Caco-2 (cell line): ENCODE data around the gene STAT3. TPM values are rescaled to one million over a fixed set of nuclear protein-coding genes. Genes with fewer than 3 reads are reported as not detected.

ENCODE experiments used
- BruUV-seq: library from RNA; stranded (reverse); fragments of 400-500 nt; replicated peaks from 2 replicates; lab custom pipeline; 2021; lab: Mats Ljungman, UMichigan
- CTCF ChIA-PET: fragments of 300-600 bp; sonication (Branson Sonifier 250); formaldehyde crosslinking; loops from one replicate; lab custom pipeline; 2022; ENCODE audit warnings: antibody characterized with exemption; lab: Charles Lee
- POLR2A ChIA-PET: fragments of 300-600 bp; sonication (Branson Sonifier 250); formaldehyde crosslinking; loops from one replicate; lab custom pipeline; 2022; ENCODE audit warnings: antibody characterized with exemption; lab: Charles Lee
- DNase-seq, 2 experiments: peaks; one replicate each; pipeline versions ENCODE4 v3.0.0 to v3.0.0-alpha.2; 2020 to 2022
- H3K27me3 ChIP-seq: replicated peaks from 2 replicates; pipeline ENCODE4 v1.6.0; 2011; ENCODE audit warnings: low read length; ENCODE audit not compliant: control insufficient read depth, insufficient read depth
- H3K36me3 ChIP-seq: 2 replicates; pipeline ENCODE4 v1.5.1; 2011; ENCODE audit warnings: low read length; ENCODE audit not compliant: control insufficient read depth, insufficient read depth
- H3K4me1 ChIP-seq: fragments of 250-450 bp; sonication (Bioruptor Pico); 2 replicates; pipeline ENCODE4 v1.5.1; 2020; ENCODE audit warnings: mild to moderate bottlenecking
- H3K4me3 ChIP-seq: 2 replicates; pipeline ENCODE4 v1.5.1; 2011; ENCODE audit warnings: low read depth, mild to moderate bottlenecking, control low read depth, low read length
- H3K9me3 ChIP-seq: fragments of 250-450 bp; sonication (Bioruptor Pico); 2 replicates; pipeline ENCODE4 v1.5.1; 2020; ENCODE audit warnings: mild to moderate bottlenecking, moderate library complexity
- H3K27ac Mint-ChIP-seq: one replicate; pipeline ENCODE4 v1.8.0; 2022; ENCODE audit warnings: mixed read lengths; ENCODE audit not compliant: unreplicated experiment
- H3K27me3 Mint-ChIP-seq: one replicate; pipeline ENCODE4 v1.8.0; 2022; ENCODE audit warnings: mixed read lengths; ENCODE audit not compliant: insufficient read depth, unreplicated experiment
- H3K36me3 Mint-ChIP-seq: one replicate; pipeline ENCODE4 v1.8.0; 2022; ENCODE audit warnings: mild to moderate bottlenecking, mixed read lengths; ENCODE audit not compliant: insufficient read depth, unreplicated experiment
- H3K4me1 Mint-ChIP-seq: one replicate; pipeline ENCODE4 v1.8.0; 2022; ENCODE audit warnings: low read depth, mixed read lengths; ENCODE audit not compliant: unreplicated experiment
- H3K4me3 Mint-ChIP-seq: one replicate; pipeline ENCODE4 v1.8.0; 2022; ENCODE audit warnings: mild to moderate bottlenecking, moderate library complexity, mixed read lengths; ENCODE audit not compliant: unreplicated experiment
- H3K9me3 Mint-ChIP-seq: one replicate; pipeline ENCODE4 v1.8.0; 2022; ENCODE audit warnings: mixed read lengths; ENCODE audit not compliant: unreplicated experiment
- intact Hi-C: fragments of 100-400 bp; cut with micrococcal nuclease; formaldehyde crosslinking; loops from one replicate; pipeline ENCODE4 v1.10.0; 2022; ENCODE audit not compliant: unreplicated experiment
- total RNA-seq: library from RNA; stranded (reverse); gene quantifications from 2 replicates; pipeline ENCODE4 v1.2.3, GENCODE V29; 2022
- TF ChIP-seq, protein P1 (sequence below), 2 experiments: fragments of 200-600 bp in 1 of 2; IDR thresholded peaks; 1 replicate in 1 of 2; 2 replicates in 1 of 2; pipeline versions ENCODE4 v1.5.1 to v1.8.0; 2011 to 2022; ENCODE audit warnings: antibody characterized with exemption in 1 of 2, control low read depth in 1 of 2, inconsistent platforms in 1 of 2, low read depth in 1 of 2, low read length in 1 of 2, mild to moderate bottlenecking in 1 of 2, moderate library complexity in 1 of 2; ENCODE audit not compliant: insufficient read depth in 1 of 2, severe bottlenecking in 1 of 2, unreplicated experiment in 1 of 2

Gene STAT3
- total RNA-seq, 1 experiment from 2014 or later = 73.7 TPM

DNA sequence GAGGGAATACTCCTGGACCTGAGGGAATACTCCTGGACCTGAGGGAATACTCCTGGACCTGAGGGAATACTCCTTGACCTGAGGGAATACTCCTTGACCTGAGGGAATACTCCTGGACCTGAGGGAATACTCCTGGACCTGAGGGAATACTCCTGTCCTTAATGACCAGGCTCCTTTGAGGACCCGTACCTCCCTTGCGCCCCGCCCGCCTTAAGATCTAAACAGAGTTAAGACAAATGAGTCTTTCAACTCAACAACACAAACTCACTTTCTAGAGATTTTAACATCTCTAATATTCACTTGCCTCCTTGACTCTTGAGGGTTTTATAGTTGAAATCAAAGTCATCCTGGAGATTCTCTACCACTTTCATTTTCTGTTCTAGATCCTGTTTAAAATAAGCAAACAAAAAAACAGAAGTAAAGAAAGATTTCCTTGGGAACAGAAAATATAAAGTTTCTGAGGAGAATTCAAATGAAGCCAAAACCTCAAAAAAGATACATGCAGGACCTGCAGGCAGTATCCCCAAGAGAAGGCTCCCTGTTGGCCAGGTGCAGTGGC is 49.7 kb downstream of the STAT3 start:
- H3K4me3 ChIP-seq = no peak overlapping the region
- ChIA-PET POLR2A (no interaction called here), CTCF (interaction anchor here (0.9 kb wide), 1 partner anchor 9 kb away, joined by 4 read pairs; no protein-coding TSS in a partner anchor)
- Mint-ChIP-seq H3K4me3 (no peak overlapping the region), H3K27me3 (no peaks in the 10 kb centered on the region), H3K27ac (no peak overlapping the region), H3K9me3 (no peaks in the 10 kb centered on the region), H3K4me1 (no peaks in the 10 kb centered on the region), H3K36me3 (peaks cover 55% of the 10 kb centered on the region)
- intact Hi-C loops = no loop called here
- no peaks in the 10 kb centered on the region for H3K27me3 ChIP-seq
- DNase-seq = no peak
- no peaks in the 10 kb centered on the region; the same call in 1 of the 2 replicates for H3K36me3 ChIP-seq
- TF ChIP-seq, protein P1, sequence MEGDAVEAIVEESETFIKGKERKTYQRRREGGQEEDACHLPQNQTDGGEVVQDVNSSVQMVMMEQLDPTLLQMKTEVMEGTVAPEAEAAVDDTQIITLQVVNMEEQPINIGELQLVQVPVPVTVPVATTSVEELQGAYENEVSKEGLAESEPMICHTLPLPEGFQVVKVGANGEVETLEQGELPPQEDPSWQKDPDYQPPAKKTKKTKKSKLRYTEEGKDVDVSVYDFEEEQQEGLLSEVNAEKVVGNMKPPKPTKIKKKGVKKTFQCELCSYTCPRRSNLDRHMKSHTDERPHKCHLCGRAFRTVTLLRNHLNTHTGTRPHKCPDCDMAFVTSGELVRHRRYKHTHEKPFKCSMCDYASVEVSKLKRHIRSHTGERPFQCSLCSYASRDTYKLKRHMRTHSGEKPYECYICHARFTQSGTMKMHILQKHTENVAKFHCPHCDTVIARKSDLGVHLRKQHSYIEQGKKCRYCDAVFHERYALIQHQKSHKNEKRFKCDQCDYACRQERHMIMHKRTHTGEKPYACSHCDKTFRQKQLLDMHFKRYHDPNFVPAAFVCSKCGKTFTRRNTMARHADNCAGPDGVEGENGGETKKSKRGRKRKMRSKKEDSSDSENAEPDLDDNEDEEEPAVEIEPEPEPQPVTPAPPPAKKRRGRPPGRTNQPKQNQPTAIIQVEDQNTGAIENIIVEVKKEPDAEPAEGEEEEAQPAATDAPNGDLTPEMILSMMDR (IDR thresholded peaks at IDR 0.05; ENCODE audit: insufficient read depth in 1 of 2, low read depth in 1 of 2, low read length in 1 of 2, severe bottlenecking in 1 of 2, unreplicated experiment in 1 of 2) = no peak
- no peaks in the 10 kb centered on the region for H3K4me1 ChIP-seq
- no TSS peak for BruUV-seq
- H3K9me3 ChIP-seq = no peaks in the 10 kb centered on the region

DNA sequence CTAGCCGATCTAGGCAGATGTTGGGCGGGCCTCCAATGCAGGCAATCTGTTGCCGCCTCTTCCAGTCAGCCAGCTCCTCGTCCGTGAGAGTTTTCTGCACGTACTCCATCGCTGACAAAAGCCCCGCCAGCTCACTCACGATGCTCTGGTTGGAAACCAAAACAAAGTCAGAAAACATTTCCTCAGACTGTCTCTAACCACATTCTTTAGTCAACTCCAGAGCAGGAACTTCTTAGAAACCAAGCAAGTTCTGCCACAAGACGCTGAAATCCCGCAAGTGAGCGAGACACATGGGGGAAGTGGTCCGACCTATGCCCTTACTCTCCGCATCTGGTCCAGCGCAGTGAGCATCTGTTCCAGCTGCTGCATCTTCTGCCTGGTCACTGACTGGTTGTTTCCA is 50.8 kb downstream of the STAT3 start:
- DNase-seq = no peak
- no TSS peak for BruUV-seq
- Histone ChIP-seq H3K4me3 (no peak overlapping the region), H3K36me3 (no peaks in the 10 kb centered on the region; the same call in 1 of the 2 replicates), H3K4me1 (no peaks in the 10 kb centered on the region), H3K9me3 (no peaks in the 10 kb centered on the region), H3K27me3 (no peaks in the 10 kb centered on the region)
- TF ChIP-seq, protein P1 (IDR thresholded peaks at IDR 0.05; ENCODE audit: insufficient read depth in 1 of 2, low read depth in 1 of 2, low read length in 1 of 2, severe bottlenecking in 1 of 2, unreplicated experiment in 1 of 2) = no peak
- Mint-ChIP-seq H3K4me1 (no peaks in the 10 kb centered on the region), H3K36me3 (peaks cover 58% of the 10 kb centered on the region), H3K27me3 (no peaks in the 10 kb centered on the region), H3K9me3 (no peaks in the 10 kb centered on the region), H3K27ac (no peak overlapping the region), H3K4me3 (no peak overlapping the region)
- ChIA-PET POLR2A (no interaction called here), CTCF (no interaction called here)
- intact Hi-C loops = no loop called here

DNA sequence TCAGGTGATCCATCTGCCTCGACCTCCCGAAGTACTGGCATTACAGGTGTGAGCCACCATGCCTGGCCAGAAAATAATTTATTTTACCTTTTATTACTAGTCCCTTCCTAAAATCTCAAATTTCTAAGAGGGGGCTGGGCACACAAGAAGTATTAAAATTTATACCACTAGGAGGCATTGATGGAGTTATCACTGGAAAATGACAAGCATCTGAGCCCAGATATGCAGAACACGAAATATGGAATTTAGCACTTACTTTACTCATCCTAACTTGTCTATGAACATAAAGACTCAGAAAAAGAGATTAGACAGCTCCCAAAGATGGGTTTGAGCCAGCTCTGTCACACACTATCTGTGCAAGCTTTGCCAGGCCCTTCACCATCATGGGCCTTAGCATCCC is 53.6 kb downstream of the STAT3 start:
- CTCF ChIA-PET = interaction anchor here (0.6 kb wide), 1 partner anchor 72 kb away, joined by 4 read pairs; no protein-coding TSS in a partner anchor
- intact Hi-C loops = no loop called here
- H3K27me3 ChIP-seq = no peaks in the 10 kb centered on the region
- no peak overlapping the region for H3K4me3 ChIP-seq
- no peak for DNase-seq
- Mint-ChIP-seq H3K4me1 (peaks cover 5% of the 10 kb centered on the region), H3K27me3 (no peaks in the 10 kb centered on the region), H3K36me3 (peaks cover 70% of the 10 kb centered on the region), H3K27ac (no peak overlapping the region), H3K4me3 (no peak overlapping the region), H3K9me3 (no peaks in the 10 kb centered on the region)
- no TSS peak for BruUV-seq
- POLR2A ChIA-PET = interaction anchor here (0.6 kb wide), 1 partner anchor 9 kb away, joined by 5 read pairs; no protein-coding TSS in a partner anchor
- no peaks in the 10 kb centered on the region for H3K9me3 ChIP-seq
- no peaks in the 10 kb centered on the region; the same call in 1 of the 2 replicates for H3K36me3 ChIP-seq
- TF ChIP-seq, protein P1 (IDR thresholded peaks at IDR 0.05; ENCODE audit: insufficient read depth in 1 of 2, low read depth in 1 of 2, low read length in 1 of 2, severe bottlenecking in 1 of 2, unreplicated experiment in 1 of 2) = peak in 1 of 2 experiments; percentile 10
- H3K4me1 ChIP-seq = 0 out of 2 replicates have a peak, but pooled peaks cover 1% of the 10 kb centered on the region
